GM20000 (cell line): ENCODE data around the gene KDELR3.

ENCODE experiments used
- DNase-seq: peaks from one replicate; pipeline ENCODE4 v3.0.0; 2012; ENCODE audit warnings: low spot score
- TF ChIP-seq, protein P1 (sequence below): IDR thresholded peaks from 2 replicates; pipeline ENCODE4 v1.5.1; 2012; ENCODE audit warnings: mild to moderate bottlenecking, control low read depth; ENCODE audit errors: extremely low read depth, missing control alignments

Gene KDELR3

DNA sequence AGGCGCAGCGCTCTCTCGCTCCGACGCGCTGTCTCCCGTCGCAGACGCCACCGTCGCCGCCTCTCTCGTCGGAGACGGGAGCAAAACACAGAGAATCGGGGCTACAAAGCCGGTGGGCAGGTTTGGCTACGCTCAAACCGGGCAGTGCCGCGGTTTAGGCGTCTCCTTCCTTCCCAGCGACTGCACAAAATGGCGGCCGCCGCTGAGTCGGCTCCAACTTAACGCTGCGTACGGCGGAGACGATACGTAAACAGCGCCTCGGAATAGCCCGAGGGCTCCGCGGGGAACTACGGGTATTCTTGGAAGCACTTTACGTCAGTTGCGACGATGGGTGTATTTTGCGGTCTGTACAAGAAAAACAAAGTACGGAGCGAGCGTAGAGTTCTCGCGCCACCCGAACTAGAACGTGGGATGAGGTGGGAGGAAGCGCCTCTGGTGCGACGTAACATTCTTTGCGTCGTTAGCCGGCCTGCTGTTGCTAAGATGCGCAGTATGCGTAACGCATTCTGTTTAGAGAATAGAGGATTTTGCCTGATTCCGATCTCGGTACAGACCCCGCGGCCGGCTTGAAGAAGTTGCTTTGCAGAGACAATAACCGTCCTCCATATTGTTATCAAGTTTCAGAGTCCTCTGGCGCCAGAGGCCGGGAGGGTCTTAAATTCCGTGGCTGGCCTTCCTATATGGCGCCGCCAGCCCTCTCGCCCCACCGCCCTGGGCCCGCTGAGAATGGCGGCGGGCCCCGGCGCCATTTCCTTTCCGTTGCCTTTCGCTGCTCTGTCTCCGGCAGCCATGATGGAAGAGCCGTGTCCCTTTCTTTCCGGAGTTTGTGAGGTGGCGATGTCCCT is 38.4 kb downstream of the KDELR3 start, which contains the start of gene DDX17:
TSS of gene DDX17 (minus strand) at position 194 of the 845 bp plus-strand sequence.
- DNase-seq = peak; percentile 93
- TF ChIP-seq, protein P1, sequence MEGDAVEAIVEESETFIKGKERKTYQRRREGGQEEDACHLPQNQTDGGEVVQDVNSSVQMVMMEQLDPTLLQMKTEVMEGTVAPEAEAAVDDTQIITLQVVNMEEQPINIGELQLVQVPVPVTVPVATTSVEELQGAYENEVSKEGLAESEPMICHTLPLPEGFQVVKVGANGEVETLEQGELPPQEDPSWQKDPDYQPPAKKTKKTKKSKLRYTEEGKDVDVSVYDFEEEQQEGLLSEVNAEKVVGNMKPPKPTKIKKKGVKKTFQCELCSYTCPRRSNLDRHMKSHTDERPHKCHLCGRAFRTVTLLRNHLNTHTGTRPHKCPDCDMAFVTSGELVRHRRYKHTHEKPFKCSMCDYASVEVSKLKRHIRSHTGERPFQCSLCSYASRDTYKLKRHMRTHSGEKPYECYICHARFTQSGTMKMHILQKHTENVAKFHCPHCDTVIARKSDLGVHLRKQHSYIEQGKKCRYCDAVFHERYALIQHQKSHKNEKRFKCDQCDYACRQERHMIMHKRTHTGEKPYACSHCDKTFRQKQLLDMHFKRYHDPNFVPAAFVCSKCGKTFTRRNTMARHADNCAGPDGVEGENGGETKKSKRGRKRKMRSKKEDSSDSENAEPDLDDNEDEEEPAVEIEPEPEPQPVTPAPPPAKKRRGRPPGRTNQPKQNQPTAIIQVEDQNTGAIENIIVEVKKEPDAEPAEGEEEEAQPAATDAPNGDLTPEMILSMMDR = no peak

DNA sequence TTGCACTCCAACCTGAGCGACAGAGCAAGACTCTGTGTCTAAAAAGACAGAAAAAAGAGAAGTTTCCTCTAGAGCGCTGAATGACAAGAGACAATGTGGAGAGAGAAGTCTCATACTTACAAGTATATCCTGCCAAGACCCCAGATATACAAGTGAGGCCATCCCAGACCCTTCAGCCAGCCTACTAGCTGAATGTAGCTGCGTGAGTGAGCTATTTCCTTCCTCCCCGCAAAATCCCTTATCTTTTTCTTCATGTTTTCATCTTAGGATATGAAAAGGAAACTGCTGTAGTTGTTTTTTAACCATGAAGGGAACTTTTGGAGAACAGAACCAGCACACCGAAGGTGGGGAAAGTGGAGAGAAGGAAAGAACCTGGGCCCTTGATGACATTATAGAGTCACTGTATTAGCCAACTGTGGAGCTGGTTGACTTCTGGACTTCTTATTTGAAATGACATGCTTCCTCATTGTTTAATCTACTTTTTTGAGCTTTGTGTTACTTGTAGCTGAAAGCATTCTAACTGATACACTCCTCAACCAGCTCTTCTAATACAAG is 42.6 kb downstream of the KDELR3 start:
- TF ChIP-seq, protein P1 = no peak
- DNase-seq = no peak

DNA sequence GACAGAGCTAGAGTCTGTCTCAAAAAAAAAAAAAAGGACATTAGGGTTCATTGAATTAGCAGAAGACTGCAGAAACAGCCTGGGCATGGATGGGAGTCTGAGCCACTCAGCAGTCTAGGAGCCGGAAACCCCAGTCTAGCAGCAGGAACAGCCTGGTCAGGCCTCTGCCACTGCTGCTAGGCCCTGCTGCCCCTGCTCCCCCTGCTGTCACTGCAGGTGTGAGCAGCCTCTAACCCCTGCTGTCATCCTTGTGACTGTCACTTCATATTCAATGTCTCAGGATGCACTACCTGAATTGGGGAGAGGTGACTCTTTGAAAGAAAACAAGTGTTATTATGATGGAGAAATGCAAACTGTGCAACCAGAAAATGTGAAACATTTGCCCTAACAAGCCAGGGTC is 45.2 kb downstream of the KDELR3 start:
- peak; percentile 46 for DNase-seq
- TF ChIP-seq, protein P1 = peak; percentile 62

DNA sequence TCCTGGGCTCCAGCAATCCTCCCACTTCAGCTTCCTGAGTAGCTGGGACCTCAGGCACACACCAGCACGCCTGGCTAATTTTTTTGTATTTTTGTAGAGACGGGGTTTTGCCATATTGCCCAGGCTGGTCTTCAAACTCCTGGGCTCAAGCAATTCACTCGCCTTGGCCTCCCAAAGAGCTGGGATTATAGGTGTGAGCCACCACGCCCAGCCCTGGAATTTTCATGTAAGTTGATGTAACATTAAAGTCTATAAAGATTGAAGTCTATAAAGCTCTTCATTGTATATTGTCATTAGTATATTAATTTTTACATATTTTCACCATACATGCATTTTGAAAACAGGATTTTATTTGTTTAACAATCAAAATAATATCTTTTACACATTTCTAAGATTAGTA is 50.7 kb downstream of the KDELR3 start:
- TF ChIP-seq, protein P1 = no peak
- no peak for DNase-seq

DNA sequence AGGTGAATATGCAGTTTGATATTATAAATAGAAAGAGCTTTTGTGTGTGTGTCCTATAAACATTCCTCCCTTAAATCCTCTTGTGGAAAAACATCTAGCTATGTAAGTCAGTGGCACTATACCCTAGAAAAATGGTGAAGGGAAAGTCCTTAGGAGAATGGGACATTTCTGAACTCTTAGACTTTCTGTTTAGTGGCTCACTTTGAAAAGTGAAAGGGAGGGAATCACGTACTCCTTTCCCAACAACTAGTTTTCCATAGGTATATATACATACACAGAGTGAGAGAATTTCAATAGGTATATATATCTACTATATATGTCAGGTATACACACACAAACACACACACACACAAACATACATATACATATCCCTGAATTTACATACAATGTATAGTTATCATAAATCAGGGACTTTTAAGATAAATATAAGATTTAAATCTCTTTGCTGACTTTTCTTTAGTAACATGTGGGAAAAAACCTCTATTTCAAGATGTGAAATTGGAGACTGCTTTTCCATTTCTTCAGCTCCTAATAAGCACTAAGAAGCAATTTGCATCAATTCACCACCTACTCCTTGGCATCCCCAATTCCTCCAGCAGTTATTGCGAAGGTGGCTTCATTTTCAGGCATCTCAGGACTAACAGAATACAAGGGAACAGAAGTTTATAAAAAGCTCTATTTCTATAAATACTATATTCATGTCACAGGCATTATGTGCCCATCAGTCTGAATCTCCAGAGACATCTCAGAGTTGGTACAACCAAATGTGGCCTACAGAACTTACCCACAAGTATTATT is 51.8 kb downstream of the KDELR3 start:
- DNase-seq = no peak
- TF ChIP-seq, protein P1 = no peak

DNA sequence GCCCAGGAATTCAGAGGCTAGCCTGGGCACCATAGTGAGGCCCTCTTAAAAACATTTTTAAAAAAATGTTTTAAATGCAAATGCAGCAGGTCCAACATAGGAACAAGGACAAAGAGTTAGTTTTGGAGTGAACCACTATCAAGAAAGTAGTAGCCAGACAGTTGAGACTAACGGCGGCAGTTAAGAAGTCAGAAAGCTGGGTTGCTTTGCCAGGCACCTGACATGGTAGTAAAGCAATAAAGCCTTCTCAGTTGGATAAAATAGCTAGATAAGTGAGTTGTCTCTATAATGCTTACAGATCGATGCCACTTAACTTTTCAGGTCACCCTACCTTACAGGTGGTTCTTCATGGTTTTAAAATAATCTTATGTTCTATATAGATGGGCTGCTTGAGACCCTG is 55.1 kb downstream of the KDELR3 start:
- TF ChIP-seq, protein P1 = no peak

DNA sequence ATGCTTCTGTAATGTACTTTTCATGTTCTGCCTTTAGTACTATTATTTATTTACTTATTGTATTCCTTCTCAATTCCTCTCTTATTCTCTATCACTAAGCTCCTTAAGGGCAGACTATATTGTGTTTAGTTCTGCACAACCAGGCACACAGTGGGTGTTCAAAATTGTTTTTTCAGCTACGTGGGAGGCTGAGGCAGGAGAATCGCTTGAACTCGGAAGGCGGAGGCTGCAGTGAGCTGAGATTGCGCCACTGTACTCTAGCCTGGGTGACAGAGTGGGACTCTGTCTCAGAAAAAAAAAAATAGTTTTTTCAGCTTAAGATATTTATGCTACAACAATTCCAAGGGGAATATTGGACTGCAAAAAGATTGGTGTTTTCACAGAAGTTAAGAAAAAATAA is 55.6 kb downstream of the KDELR3 start:
- no peak for DNase-seq
- TF ChIP-seq, protein P1 = no peak

More for the DNA sequence above, 55.1 kb downstream of the KDELR3 start:
- DNase-seq = no peak
